Gastroesophageal sphincter (tissue), 4 donors: Measurements from ENCODE around the gene COL7A1. TPM values are rescaled to one million over a fixed set of nuclear protein-coding genes. Genes with fewer than 3 reads are reported as not detected.

ENCODE experiments used
- ATAC-seq: fragments of 150-250 bp; one replicate; pipeline ENCODE4 v1.9.1; 2016; ENCODE audit warnings: mild to moderate bottlenecking, moderate library complexity
- H3K27ac ChIP-seq, 4 donors: fragments of 200-600 bp; sonication (generic) in 3 of 4; 1 replicate in 3 of 4; 2 replicates in 1 of 4; pipeline ENCODE4 v1.5.1; 2016 to 2019
- H3K27me3 ChIP-seq: fragments of 200-600 bp; sonication (generic); one replicate; pipeline ENCODE4 v1.5.1; 2019
- H3K36me3 ChIP-seq, 2 donors: fragments of 200-600 bp; sonication (generic); one replicate each; pipeline ENCODE4 v1.5.1; 2019; ENCODE audit warnings: control low read depth in 1 of 2
- H3K4me1 ChIP-seq, 3 donors: fragments of 200-600 bp; sonication (generic); 1 replicate in 2 of 3; 2 replicates in 1 of 3; pipeline ENCODE4 v1.5.1; 2016 to 2019; ENCODE audit warnings: control low read depth in 2 of 3
- H3K4me3 ChIP-seq, 2 donors: fragments of 200-600 bp; sonication (generic); one replicate each; pipeline ENCODE4 v1.5.1; 2019; ENCODE audit warnings: mild to moderate bottlenecking in 1 of 2, moderate library complexity in 1 of 2
- H3K9me3 ChIP-seq, 3 donors: fragments of 200-600 bp; sonication (generic); one replicate each; pipeline ENCODE4 v1.5.1; 2017 to 2019; ENCODE audit warnings: control low read depth in 2 of 3
- CTCF ChIP-seq, 4 experiments: fragments of 200-600 bp in 2 of 4; fragments of 450-650 bp in 2 of 4; sonication (generic) in 1 of 4; IDR thresholded peaks; one replicate each; pipeline ENCODE4 v1.5.1; 2017 to 2019; ENCODE audit warnings: antibody characterized with exemption in 4 of 4, mild to moderate bottlenecking in 2 of 4, moderate library complexity in 2 of 4
- EP300 ChIP-seq: sonication (generic); formaldehyde crosslinking; IDR thresholded peaks from one replicate; pipeline ENCODE4 v1.6.1; 2017; ENCODE audit warnings: antibody characterized with exemption, mild to moderate bottlenecking
- POLR2A ChIP-seq, 2 donors: fragments of 450-650 bp; IDR thresholded peaks; one replicate each; pipeline ENCODE4 v1.6.1; 2017; ENCODE audit warnings: antibody characterized with exemption in 2 of 2, mild to moderate bottlenecking in 2 of 2, moderate library complexity in 1 of 2
- POLR2AphosphoS5 ChIP-seq: sonication (generic); formaldehyde crosslinking; IDR thresholded peaks from one replicate; pipeline ENCODE4 v1.6.1; 2017; ENCODE audit warnings: antibody characterized with exemption
- WGBS, 2 donors: methylation state at CpG; one replicate each; pipeline ENCODE4 v1.1.5; 2018; ENCODE audit warnings: low coverage in 1 of 2; 5-methylcytosine and 5-hydroxymethylcytosine counted together
- total RNA-seq, 4 donors: library from RNA; depleted of rRNA; stranded (reverse); fragments of >200 nt; gene quantifications; one replicate each; pipeline ENCODE4 v1.1.0, GENCODE V29; 2016

Gene COL7A1
- total RNA-seq = 1 to 10 TPM; 1.7 to 3.9 (median 1.9) TPM

- WGBS, 2 donors = no CpG with 5 or more reads among the region's 35 CpGs
- no peak for TF ChIP-seq POLR2AphosphoS5
- TF ChIP-seq CTCF (IDR thresholded peaks at IDR 0.05) = no peak
- TF ChIP-seq POLR2A (IDR thresholded peaks at IDR 0.05) = no peak
- peaks cover 0 to 29% of the 10 kb centered on the region in 2 donors for H3K36me3 ChIP-seq
These were observed at the start of gene COL7A1 for GRCh38 chr3:48595075-48595525. TSS of gene COL7A1 (minus strand) at chr3:48595329. CDS start at chr3:48595159, 170 bp downstream.

GRCh38 chr3:48642605-48643004 is 47.5 kb upstream of the COL7A1 start:
- TF ChIP-seq POLR2A (IDR thresholded peaks at IDR 0.05) (no peak), POLR2AphosphoS5 (no peak), EP300 (no peak), CTCF (IDR thresholded peaks at IDR 0.05) (no peak)
- Histone ChIP-seq H3K4me3 (no peak overlapping the region), H3K27me3 (no peaks in the 10 kb centered on the region), H3K36me3 (no peaks in the 10 kb centered on the region), H3K4me1 (no peaks in the 10 kb centered on the region), H3K9me3 (no peaks in the 10 kb centered on the region), H3K27ac (no peak overlapping the region)
- ATAC-seq = no peak
- no CpG with 5 or more reads among the region's 12 CpGs for WGBS, 2 donors

More at GRCh38 chr3:48595075-48595525, at the start of gene COL7A1:
- peaks cover 39% of the 10 kb centered on the region for H3K27me3 ChIP-seq
- H3K9me3 ChIP-seq = no peaks in the 10 kb centered on the region
- peak within 1 kb of the TSS; percentile 12 to 45 for H3K4me3 ChIP-seq
- H3K4me1 ChIP-seq = peaks cover 0 to 42% (median 32%) of the 10 kb centered on the region in 3 donors
- peak within 1 kb of the TSS in 2 of 4 donors; percentile 31 to 83 for H3K27ac ChIP-seq
- no peak for ATAC-seq

DNA sequence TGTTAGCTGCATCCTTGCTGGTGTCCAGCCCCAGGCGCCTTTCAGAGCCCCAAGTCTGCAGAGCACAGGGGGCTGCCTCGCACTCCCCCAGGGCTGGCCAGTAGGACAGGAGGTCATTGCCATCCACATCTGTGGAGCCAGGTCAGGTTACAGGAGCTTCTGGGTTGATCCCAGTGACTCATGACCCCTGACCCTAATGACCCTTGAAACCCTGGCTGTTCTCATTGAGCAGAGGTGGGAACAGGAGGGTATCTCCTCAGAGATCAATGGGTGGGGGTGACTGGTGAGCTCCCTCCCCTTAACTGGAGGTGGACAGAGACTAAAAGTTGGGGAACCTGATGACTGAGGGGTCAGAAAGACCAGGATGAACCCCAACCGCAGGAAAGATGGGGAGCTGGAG is 46.3 kb upstream of the COL7A1 start:
- Histone ChIP-seq H3K27me3 (no peaks in the 10 kb centered on the region), H3K4me3 (no peak overlapping the region), H3K27ac (no peak overlapping the region), H3K9me3 (no peaks in the 10 kb centered on the region), H3K36me3 (no peaks in the 10 kb centered on the region), H3K4me1 (peaks cover 0 to 5% (median 2%) of the 10 kb centered on the region in 3 donors)
- WGBS, 2 donors = 100% methylated on average over 1 of the region's 3 CpGs; no CpG with 5 or more reads in 1 of the 2 donors
- no peak for ATAC-seq
- TF ChIP-seq EP300 = no peak
- TF ChIP-seq CTCF (IDR thresholded peaks at IDR 0.05) = no peak

DNA sequence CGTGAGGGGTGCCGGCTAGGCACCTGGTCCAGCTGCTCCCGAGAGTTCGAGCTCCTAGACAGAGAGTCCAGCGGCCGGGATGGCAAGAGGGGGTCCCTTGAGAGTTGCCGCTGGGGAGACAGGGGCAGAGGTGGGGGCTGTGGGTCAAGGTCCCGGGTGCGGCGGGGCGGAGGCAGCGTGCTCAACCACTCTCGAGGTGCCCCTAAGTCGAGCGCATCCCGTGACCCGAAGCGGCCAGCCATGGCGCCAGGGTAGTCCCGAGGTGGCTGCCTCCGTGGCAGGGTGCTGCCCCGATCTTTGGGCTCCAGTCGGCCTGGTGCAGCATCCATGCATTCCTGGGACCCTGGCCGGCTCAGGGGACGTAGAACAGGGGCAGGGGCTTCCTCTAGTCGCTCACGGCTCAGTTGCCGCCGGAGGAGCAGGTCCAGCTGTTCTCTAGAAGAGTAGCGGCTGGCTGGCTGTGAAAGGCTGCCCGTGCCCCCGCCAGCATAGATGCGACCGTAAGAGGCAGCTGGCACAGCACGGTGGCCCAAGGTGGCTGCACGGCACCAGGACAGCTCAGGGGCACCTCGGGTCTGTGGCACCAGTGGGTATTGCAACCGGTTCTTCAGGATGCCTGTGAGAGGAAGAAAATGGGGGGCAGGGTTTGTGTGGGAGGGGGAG is 44.9 kb upstream of the COL7A1 start:
- Histone ChIP-seq H3K27ac (no peak overlapping the region), H3K4me1 (peaks cover 0 to 12% (median 8%) of the 10 kb centered on the region in 3 donors), H3K4me3 (no peak overlapping the region), H3K36me3 (no peaks in the 10 kb centered on the region), H3K27me3 (no peaks in the 10 kb centered on the region), H3K9me3 (no peaks in the 10 kb centered on the region)
- ATAC-seq = no peak
- no peak for TF ChIP-seq POLR2A (IDR thresholded peaks at IDR 0.05)
- TF ChIP-seq EP300 = no peak
- no peak for TF ChIP-seq POLR2AphosphoS5
- no peak for TF ChIP-seq CTCF (IDR thresholded peaks at IDR 0.05)
- 97 to 100% methylated on average over 1 to 6 of the region's 38 CpGs for WGBS, 2 donors

GRCh38 chr3:48637305-48637704 is 42.2 kb upstream of the COL7A1 start:
- 65% methylated on average over 2 of the region's 6 CpGs; no CpG with 5 or more reads in 1 of the 2 donors for WGBS, 2 donors
- no peaks in the 10 kb centered on the region for H3K27me3 ChIP-seq
- peaks cover 0 to 25% (median 18%) of the 10 kb centered on the region in 3 donors for H3K4me1 ChIP-seq
- no peak for ATAC-seq
- no peaks in the 10 kb centered on the region for H3K9me3 ChIP-seq
- H3K4me3 ChIP-seq = no peak overlapping the region
- TF ChIP-seq EP300 = no peak
- TF ChIP-seq POLR2AphosphoS5 = no peak
- TF ChIP-seq CTCF (IDR thresholded peaks at IDR 0.05) = no peak
- TF ChIP-seq POLR2A (IDR thresholded peaks at IDR 0.05) = no peak
- H3K36me3 ChIP-seq = peaks cover 0 to 11% of the 10 kb centered on the region in 2 donors
- H3K27ac ChIP-seq = no peak overlapping the region
